Adrenal gland (tissue), 5 donors: ENCODE measurements around the gene LRBA.

Source experiments
- CTCF ChIP-seq, 6 experiments: fragments of 450-650 bp in 4 of 6; fragments of 200-600 bp in 2 of 6; sonication (generic) in 1 of 6; IDR thresholded peaks; 1 replicate in 5 of 6; 2 replicates in 1 of 6; pipeline versions ENCODE4 v1.5.1 to v1.8.0; 2016 to 2021; ENCODE audit warnings: antibody characterized with exemption in 6 of 6, mild to moderate bottlenecking in 2 of 6, moderate library complexity in 1 of 6
- POLR2A ChIP-seq, 2 donors: fragments of 450-650 bp; IDR thresholded peaks; one replicate each; pipeline ENCODE4 v1.6.1; 2017; ENCODE audit warnings: antibody characterized with exemption in 2 of 2, mild to moderate bottlenecking in 2 of 2, moderate library complexity in 1 of 2
- donor health status: DM: no; HTN: no; CAD: no.

DNA sequence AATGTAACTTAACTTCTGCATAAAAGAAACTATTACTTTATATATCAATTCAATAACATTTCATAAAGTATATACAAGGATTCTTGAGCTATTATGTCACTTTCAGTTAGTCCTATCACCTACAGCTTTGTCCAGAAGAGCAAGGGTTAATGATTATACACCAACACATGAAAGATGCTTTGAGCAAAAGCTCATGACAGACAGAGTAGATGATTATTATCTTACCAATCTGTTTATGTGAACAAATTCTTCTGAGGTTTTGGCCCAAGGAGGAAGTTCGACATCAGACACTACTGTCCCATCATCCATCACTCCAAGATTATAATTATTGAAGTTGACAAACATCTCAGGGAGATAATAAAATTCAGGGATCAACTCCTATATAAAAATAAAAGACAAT is 599.9 kb downstream of the LRBA start:
- no peak for TF ChIP-seq CTCF (IDR thresholded peaks at IDR 0.05)
- no peak for TF ChIP-seq POLR2A (IDR thresholded peaks at IDR 0.05)
